ENCODE data around the gene SMAD3. TPM values are rescaled to one million over a fixed set of nuclear protein-coding genes. Genes with fewer than 3 reads are reported as not detected.

Gene SMAD3
- total RNA-seq, 4 donors from 2014 or later = 21.2 to 32.3 (median 24.2) TPM

GRCh38 chr15:67093504-67093862 is 28.1 kb downstream of the SMAD3 start:
- H3K27me3 ChIP-seq = no peaks in the 10 kb centered on the region
- H3K36me3 ChIP-seq = peaks cover 0 to 26% (median 11%) of the 10 kb centered on the region in 4 donors
- no peak overlapping the region for H3K27ac ChIP-seq (replicated peaks in 1 of 4)
- H3K4me1 ChIP-seq = peaks cover 63 to 81% (median 73%) of the 10 kb centered on the region in 4 donors
- 64% methylated on average over 7 of the region's 7 CpGs for WGBS
- TF ChIP-seq POLR2AphosphoS5 (IDR thresholded peaks at IDR 0.05) = no peak
- no peak for TF ChIP-seq POLR2A (IDR thresholded peaks at IDR 0.05; ENCODE audit: low read depth)
- TF ChIP-seq CTCF (IDR thresholded peaks at IDR 0.05) = no peak
- TF ChIP-seq EP300 (IDR thresholded peaks at IDR 0.05) = no peak
- intact Hi-C loops (cut with DNase I) = no loop called here
- no peak overlapping the region for H3K4me3 ChIP-seq
- H3K9me3 ChIP-seq = no peaks in the 10 kb centered on the region
- DNase-seq (ENCODE audit: extremely low spot score) = no peak

- H3K9me3 ChIP-seq = no peaks in the 10 kb centered on the region
- DNase-seq (ENCODE audit: extremely low spot score) = no peak
- intact Hi-C loops (cut with DNase I) = no loop called here
- H3K27ac ChIP-seq (replicated peaks in 1 of 4) = no peak overlapping the region
- WGBS = 88% methylated on average over 13 of the region's 15 CpGs
- TF ChIP-seq EP300 (IDR thresholded peaks at IDR 0.05) = no peak
- H3K4me1 ChIP-seq = peaks cover 65 to 81% (median 73%) of the 10 kb centered on the region in 4 donors
- no peak overlapping the region for H3K4me3 ChIP-seq
- H3K36me3 ChIP-seq = peaks cover 0 to 26% (median 11%) of the 10 kb centered on the region in 4 donors
- H3K27me3 ChIP-seq = no peaks in the 10 kb centered on the region
Measured at GRCh38 chr15:67094001-67094826, 28.8 kb downstream of the SMAD3 start.

- no peak for TF ChIP-seq POLR2A (IDR thresholded peaks at IDR 0.05; ENCODE audit: low read depth)
- no peak for TF ChIP-seq CTCF (IDR thresholded peaks at IDR 0.05)
- TF ChIP-seq EP300 (IDR thresholded peaks at IDR 0.05) = no peak
- TF ChIP-seq POLR2AphosphoS5 (IDR thresholded peaks at IDR 0.05) = no peak
- Histone ChIP-seq H3K36me3 (peaks cover 0 to 26% (median 11%) of the 10 kb centered on the region in 4 donors), H3K27ac (replicated peaks in 1 of 4) (no peak overlapping the region), H3K9me3 (no peaks in the 10 kb centered on the region), H3K4me1 (peaks cover 52 to 78% (median 72%) of the 10 kb centered on the region in 4 donors), H3K4me3 (no peak overlapping the region), H3K27me3 (no peaks in the 10 kb centered on the region)
- no peak for DNase-seq (ENCODE audit: extremely low spot score)
- intact Hi-C loops (cut with DNase I) = no loop called here
- 84% methylated on average over 7 of the region's 7 CpGs for WGBS
Measured at GRCh38 chr15:67095912-67096311, 30.5 kb downstream of the SMAD3 start.

- peaks cover 48 to 78% (median 72%) of the 10 kb centered on the region in 4 donors for H3K4me1 ChIP-seq
- H3K27ac ChIP-seq (replicated peaks in 1 of 4) = peak overlapping the region in 1 of 4 donors; percentile 79
- no peaks in the 10 kb centered on the region for H3K9me3 ChIP-seq
- H3K4me3 ChIP-seq = no peak overlapping the region
- WGBS = 92% methylated on average over 2 of the region's 2 CpGs
- no peaks in the 10 kb centered on the region for H3K27me3 ChIP-seq
- peaks cover 0 to 26% (median 11%) of the 10 kb centered on the region in 4 donors for H3K36me3 ChIP-seq
- no peak for DNase-seq (ENCODE audit: extremely low spot score)
- intact Hi-C loops (cut with DNase I) = no loop called here
- TF ChIP-seq POLR2AphosphoS5 (IDR thresholded peaks at IDR 0.05) (no peak), CTCF (IDR thresholded peaks at IDR 0.05) (no peak), EP300 (IDR thresholded peaks at IDR 0.05) (no peak), POLR2A (IDR thresholded peaks at IDR 0.05; ENCODE audit: low read depth) (no peak)
Measured at GRCh38 chr15:67096546-67097294, 31.3 kb downstream of the SMAD3 start.

GRCh38 chr15:67097424-67097823 is 32.0 kb downstream of the SMAD3 start:
- 98% methylated on average over 4 of the region's 4 CpGs for WGBS
- peaks cover 41 to 78% (median 70%) of the 10 kb centered on the region in 4 donors for H3K4me1 ChIP-seq

More at GRCh38 chr15:67097424-67097823, 32.0 kb downstream of the SMAD3 start:
- TF ChIP-seq POLR2AphosphoS5 (IDR thresholded peaks at IDR 0.05) = no peak
- no peak for TF ChIP-seq EP300 (IDR thresholded peaks at IDR 0.05)
- no peak for TF ChIP-seq CTCF (IDR thresholded peaks at IDR 0.05)
- no peak for TF ChIP-seq POLR2A (IDR thresholded peaks at IDR 0.05; ENCODE audit: low read depth)
- H3K27me3 ChIP-seq = no peaks in the 10 kb centered on the region
- intact Hi-C loops (cut with DNase I) = no loop called here
- no peaks in the 10 kb centered on the region for H3K9me3 ChIP-seq
- no peak for DNase-seq (ENCODE audit: extremely low spot score)
- H3K4me3 ChIP-seq = no peak overlapping the region
- peaks cover 0 to 26% (median 11%) of the 10 kb centered on the region in 4 donors for H3K36me3 ChIP-seq
- H3K27ac ChIP-seq (replicated peaks in 1 of 4) = peak overlapping the region; percentile 65 to 79 (median 70)

Data from esophagus muscularis mucosa (tissue), 4 donors.